ENCODE data around the gene CRYBB3.

GRCh38 chr22:25235547-25236290, 36.1 kb downstream of the CRYBB3 start:
- TF ChIP-seq CTCF (IDR thresholded peaks at IDR 0.05) (no peak), POLR2A (IDR thresholded peaks at IDR 0.05) (no peak)

Data from lower leg skin (tissue), 3 donors.